EL (cell line): Measurements from ENCODE around the gene KIAA1671.

Source experiments
- DNase-seq: peaks from one replicate; pipeline ENCODE4 v3.0.0-alpha.2; 2016

Gene KIAA1671

GRCh38 chr22:24953384-24954113 lies 1.0 kb downstream of the KIAA1671 start:
- DNase-seq = no peak

DNA sequence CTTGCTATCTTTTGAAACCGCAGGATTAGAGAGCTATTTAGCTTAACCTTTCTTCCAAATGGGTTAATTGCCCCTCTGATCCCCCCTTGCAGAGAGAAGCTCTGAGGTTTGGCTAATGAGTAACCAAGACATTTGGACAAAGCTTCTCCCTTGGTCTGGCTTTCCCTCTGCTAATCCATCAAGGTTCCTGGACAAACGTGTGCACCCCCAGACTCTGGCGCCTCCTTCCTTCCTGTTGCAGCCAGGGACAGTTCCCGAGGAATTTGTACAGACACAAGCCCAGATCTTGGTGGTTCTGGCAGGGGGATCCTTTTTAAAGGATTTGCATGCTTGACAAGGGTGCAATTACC lies 1.6 kb downstream of the KIAA1671 start:
- no peak for DNase-seq

DNA sequence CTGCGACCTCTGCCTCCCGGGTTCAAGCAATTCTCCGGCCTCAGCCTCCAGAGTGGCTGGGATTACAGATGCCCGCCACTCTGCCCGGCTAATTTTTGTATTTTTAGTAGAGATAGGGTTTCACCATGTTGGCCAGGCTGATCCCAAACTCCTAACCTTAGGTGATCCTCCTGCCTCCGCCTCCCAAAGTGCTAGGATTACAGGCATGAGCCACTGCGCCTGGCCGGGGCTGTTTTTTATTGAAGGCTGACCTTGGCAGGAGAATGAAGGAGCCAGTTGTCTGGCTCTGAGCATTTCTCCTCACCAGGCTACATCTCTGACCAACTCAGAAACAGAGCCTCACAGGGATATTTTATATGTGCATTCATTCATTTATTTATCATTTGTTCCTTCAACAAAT lies 2.3 kb downstream of the KIAA1671 start:
- no peak for DNase-seq

DNA sequence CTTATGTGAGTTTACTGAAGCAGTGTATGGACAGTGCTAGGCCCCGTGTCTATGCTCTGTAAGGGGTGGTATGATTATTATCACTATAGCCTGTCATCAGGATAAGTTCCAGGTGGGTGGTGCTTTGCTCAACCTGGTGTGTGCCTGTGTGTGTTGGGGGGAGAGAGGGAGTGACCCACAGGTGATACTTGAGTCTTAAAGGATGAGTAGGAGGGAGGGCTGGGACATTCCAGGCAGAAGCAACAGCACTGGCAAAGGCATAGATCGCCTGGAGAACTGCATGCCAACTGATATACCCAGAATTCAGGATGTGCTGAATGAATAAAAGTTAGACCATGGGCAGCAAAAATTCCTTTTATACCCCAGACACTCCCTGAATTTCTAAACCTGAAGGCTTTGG lies 4.5 kb downstream of the KIAA1671 start:
- DNase-seq = no peak

- no peak for DNase-seq
These were observed 8.8 kb downstream of the KIAA1671 start for GRCh38 chr22:24961217-24961844.

DNA sequence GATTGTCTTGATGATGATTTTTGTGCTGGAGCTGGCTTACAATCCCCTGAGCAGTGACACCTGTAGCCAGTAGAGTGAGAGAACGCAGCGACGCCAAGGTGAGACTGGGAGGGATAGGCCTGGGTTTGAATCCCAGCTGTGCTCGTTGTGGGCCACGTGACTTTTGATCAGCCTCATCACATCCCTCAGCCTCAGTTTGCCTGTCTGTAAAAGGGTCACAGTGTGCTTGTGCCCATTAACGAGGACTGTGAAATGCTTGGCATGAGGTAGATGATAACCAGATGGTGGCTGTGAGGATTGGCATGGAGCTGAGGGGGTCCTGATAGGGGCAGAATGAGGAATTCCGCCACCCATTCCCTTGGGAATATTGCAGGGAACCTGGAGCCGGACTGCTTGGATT lies 9.6 kb downstream of the KIAA1671 start:
- DNase-seq = no peak

- DNase-seq = no peak
These were observed 10.3 kb downstream of the KIAA1671 start for GRCh38 chr22:24962835-24963234.

DNA sequence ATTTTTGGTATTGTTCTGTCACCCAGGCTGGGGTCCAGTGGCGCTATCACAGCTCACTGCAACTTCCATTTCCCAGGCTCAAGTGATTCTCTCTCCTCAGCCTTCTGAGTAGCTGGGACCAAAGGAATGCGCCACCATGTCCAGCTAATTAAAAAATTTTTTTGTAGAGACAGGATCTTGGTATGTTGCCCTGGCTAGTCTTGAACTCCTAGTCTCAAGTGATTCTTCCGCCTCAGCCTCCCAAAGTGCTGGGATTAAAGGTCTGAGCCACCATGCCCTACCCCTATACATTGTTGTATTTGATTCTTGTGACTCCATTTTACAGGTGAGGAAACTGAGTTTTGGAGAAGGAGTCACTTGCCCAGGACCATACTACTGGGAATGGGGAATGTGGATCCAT lies 11.9 kb downstream of the KIAA1671 start:
- DNase-seq = no peak

- no peak for DNase-seq
These were observed 13.5 kb downstream of the KIAA1671 start for GRCh38 chr22:24965822-24966626.

DNA sequence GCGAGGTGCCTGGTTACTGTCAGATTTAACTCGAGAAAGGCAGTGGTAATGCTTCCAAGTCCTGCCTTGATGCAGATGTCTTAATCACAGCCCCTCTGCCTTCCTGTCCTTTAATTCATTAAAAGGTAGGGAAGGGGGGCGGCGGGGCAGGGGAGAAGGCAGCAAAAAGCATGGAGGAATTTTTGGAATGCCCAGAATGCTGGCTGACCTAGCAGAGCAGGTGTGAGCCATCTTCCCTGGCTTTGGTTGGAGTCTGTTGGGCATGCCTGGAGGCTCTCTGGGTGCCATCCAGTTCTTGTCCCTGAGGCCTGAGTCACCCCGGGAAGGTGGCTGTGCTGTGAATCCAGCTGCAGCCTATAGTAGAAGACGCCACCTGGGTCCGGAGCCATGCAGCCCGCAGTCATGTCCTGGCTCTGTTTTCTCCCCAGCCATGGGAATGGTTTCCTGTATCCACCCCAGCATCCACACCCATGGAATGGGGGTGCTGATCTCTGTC lies 15.6 kb downstream of the KIAA1671 start:
- peak; percentile 14 for DNase-seq

- peak; percentile 55 for DNase-seq
These were observed 17.2 kb downstream of the KIAA1671 start for GRCh38 chr22:24969560-24970301.

GRCh38 chr22:24972369-24972768 lies 19.9 kb downstream of the KIAA1671 start:
- DNase-seq = no peak

- no peak for DNase-seq
These were observed 21.4 kb downstream of the KIAA1671 start for GRCh38 chr22:24973872-24974271.

- no peak for DNase-seq
These were observed 22.7 kb downstream of the KIAA1671 start for GRCh38 chr22:24975125-24975640.

DNA sequence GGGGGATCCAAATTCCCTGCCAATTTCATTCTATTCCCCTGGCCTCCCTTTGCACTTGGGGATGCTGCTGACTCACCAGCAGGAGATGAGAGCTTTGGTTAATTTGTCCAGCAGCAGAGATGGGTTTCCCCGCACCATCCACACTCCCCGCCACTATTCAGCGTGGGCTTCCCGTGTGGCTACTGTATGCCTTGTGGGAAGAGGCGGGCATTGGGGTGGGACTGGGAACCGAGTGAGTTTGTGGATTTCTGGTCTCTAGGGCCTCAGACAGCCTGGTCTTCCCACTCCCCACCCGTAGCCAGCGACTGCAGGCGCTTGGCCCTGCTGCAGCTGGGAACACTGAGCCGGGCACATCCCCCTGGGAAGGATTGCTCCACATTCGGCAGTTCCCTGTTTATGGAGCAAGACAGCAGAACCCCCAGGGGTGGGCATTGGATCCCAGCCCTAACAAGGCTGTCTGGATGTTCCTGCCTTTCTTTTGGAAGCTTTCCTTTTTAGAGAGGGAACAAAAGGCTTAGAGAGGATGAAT lies 23.4 kb downstream of the KIAA1671 start:
- no peak for DNase-seq

DNA sequence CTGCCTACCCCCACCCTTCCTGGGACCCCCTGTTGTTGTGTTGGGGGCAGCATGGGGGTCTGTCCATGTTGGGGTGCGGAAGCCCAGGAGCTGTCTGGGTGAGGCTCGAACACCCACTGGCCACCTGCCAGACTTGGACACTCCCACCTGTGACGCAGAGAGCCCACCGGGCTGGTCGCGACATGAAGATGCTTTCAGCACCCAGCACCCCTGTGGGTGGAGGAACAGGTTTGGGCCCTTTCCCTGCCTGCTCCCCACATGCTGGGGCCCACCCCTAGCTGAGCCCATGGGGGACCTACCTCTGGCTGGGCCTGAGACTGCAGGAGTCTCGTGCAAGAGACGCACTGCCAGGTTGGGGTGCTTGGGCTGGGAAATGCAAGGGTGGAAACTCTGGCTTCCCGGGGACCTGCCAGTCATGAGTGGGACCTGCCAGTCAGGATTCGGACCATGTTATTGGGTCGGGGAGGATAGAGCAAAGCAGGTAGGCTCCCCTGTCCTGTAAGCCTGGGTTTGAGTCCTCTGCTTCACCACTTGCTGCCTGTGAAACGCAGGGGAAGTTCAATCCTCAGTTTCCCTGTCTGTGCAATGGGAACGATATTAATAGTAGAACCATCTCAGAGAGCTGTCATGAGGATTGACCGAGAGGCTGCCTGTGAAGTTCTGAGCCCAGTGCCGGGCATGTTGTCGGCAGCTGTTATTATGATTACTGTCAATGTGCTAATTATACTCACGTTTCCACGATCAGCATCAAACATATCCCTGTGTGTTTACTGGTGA lies 24.1 kb downstream of the KIAA1671 start:
- no peak for DNase-seq

DNA sequence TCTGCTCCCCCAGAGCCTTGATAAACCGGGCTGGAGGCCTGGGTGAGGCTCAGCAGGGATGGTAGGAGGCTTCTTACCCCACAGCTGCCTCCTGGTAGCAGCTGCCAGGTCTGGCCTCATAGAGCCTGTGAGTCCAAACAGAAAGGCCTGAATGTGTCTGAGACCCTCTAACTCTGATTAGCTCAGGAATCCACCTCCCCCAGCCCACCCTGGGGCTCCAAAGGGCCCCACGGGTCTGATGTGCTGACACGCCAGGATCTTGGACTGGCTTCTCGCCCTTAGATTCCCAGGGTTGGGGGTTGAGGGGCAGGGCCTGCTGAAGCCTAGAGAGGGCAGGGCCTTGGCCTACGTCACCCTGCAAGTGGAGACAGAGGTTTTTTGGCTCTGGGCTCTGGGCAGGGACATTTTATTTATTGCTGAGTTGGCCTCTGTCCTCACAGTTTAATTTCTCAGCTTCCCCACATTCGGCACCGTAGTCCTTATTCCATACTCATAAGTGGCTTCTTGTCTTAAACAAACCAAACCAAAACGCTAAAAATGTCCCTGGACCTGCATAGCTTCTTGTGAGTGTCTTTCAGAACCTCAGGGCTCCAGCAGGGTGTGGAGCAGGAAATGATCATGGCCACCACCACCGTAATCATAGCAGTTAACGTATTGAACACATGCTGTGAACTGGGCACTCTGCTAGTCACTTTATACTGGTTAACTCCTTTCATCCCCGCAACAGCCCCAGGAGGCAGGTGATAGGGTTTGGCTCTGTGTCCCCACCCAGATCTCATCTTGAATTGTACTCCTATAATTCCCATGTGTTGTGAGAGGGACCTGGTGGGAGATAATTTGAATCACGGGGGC lies 25.1 kb downstream of the KIAA1671 start:
- no peak for DNase-seq

- no peak for DNase-seq
These were observed 25.8 kb downstream of the KIAA1671 start for GRCh38 chr22:24978308-24978707.

DNA sequence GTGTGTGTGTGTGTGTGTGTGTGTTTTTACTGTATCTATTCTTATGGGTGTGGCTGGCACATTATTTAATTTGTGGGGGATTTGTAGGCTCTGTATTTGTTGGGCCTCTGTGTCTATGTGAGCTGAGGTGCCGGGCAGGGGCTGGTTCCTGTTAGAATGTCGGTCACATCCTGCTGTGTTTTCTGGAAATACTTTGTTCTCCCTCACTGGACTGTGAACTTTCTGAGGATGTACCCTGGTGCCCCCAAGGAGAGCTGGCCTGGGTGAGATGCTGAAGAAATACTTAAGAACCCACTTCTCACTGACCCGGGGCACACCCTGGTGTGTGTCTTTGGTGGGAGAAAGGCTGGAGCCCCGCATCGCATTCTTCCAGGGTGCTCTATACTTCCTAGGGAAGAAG lies 28.6 kb downstream of the KIAA1671 start:
- DNase-seq = no peak

GRCh38 chr22:24981656-24982055 lies 29.1 kb downstream of the KIAA1671 start:
- DNase-seq = no peak
